ENCODE results near the gene MRPL53. TPM values are rescaled to one million over a fixed set of nuclear protein-coding genes. Genes with fewer than 3 reads are reported as not detected.
A peak's percentile ranks its signal among the peaks of the same experiment; 100 is the strongest.

Gene MRPL53
- total and polyA plus RNA-seq, 2 of the 13 experiments (the other 11 are each of a cell fraction or from before 2014, with no cell fraction given) = 34.3 to 51.9 TPM

DNA sequence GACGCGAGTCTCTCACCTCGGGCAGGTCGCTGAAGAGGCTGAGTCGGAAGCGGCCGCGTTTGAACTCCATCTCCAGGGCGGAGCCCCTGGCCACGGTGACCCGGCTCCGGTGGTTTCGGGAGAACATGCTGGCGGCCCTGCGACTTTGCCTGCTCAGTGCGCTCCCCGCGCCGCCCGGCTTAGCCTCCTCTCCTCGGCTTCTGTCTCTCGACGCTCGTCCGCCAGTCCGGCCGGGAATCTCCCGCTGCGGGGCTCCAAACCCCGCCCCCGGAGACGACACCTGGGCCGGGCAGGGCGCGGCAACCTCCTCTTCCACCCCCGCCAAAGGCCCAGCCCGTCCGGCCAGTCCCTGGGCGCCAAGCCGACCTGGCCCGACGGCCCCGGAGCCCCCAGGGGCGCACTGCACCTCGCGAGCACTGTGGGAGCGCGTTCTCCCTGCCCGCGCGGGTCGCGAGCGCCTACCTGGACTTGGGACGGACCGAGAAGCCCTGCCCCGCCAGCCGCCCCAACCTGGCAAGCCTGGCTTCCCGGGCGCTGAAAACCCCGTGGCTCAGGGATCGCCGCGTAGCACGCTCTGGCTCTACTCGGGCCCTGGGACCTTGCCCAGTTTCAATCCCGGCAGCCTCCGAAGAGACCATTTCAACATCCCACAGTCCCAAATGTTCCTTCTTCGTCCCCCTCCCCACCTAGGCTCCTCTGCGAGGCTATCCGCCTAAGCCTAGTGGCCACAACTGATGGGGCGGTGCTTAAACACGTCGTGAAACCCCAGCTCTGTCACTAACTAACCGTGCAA lies 30.6 kb downstream of the MRPL53 start, which contains the start of gene RTKN (continued):
- TF ChIP-seq ZNF761 (CRISPR knock-in tag; conservative IDR thresholded peaks at IDR 0.05) (0 out of 2 replicates have a peak, but pooled peaks have one; percentile 44), ZBTB42 (CRISPR knock-in tag; IDR thresholded peaks at IDR 0.05) (no peak), EP300 (IDR thresholded peaks at IDR 0.05; ENCODE audit: low read depth in 2 of 2, low read length in 2 of 2) (no peak), EP300 (CRISPR knock-in tag; IDR thresholded peaks at IDR 0.05; ENCODE audit: borderline replicate concordance) (peak; percentile 59; the same call in 1 of the 2 replicates), PRMT3 (CRISPR knock-in tag; IDR thresholded peaks at IDR 0.05; ENCODE audit: borderline replicate concordance, low read depth) (no peak), HOXD1 (CRISPR knock-in tag; IDR thresholded peaks at IDR 0.05) (peak; percentile 30), CENPX (CRISPR knock-in tag; IDR thresholded peaks at IDR 0.05) (no peak), ZBTB44 (CRISPR knock-in tag; IDR thresholded peaks at IDR 0.05) (no peak), ZNF7 (CRISPR knock-in tag; IDR thresholded peaks at IDR 0.05) (no peak), DMTF1 (CRISPR knock-in tag; IDR thresholded peaks at IDR 0.05) (0 out of 2 replicates have a peak, but pooled peaks have one; percentile 47), ZNF30 (CRISPR knock-in tag; IDR thresholded peaks at IDR 0.05) (peak; percentile 65; the same call in 1 of the 2 replicates), ZSCAN5A (CRISPR knock-in tag; IDR thresholded peaks at IDR 0.05; ENCODE audit: borderline replicate concordance) (peak; percentile 85; the same call in 1 of the 2 replicates), NR2F6 (IDR thresholded peaks at IDR 0.05) (no peak), NR2F6 (CRISPR knock-in tag; IDR thresholded peaks at IDR 0.05) (peak; percentile 50; the same call in 1 of the 2 replicates), ZNF775 (CRISPR knock-in tag; IDR thresholded peaks at IDR 0.05; ENCODE audit: borderline replicate concordance) (0 out of 2 replicates have a peak, but pooled peaks have one; percentile 73), HDAC2 (CRISPR knock-in tag; IDR thresholded peaks at IDR 0.05) (peak; percentile 26; the same call in 1 of the 2 replicates), ZC3H13 (CRISPR knock-in tag; IDR thresholded peaks at IDR 0.05) (0 out of 2 replicates have a peak, but pooled peaks have one; percentile 82), FOXM1 (CRISPR knock-in tag; IDR thresholded peaks at IDR 0.05) (peak; percentile 83; the same call in 1 of the 2 replicates), TSC22D2 (CRISPR knock-in tag; IDR thresholded peaks at IDR 0.05; ENCODE audit: borderline replicate concordance) (peak; percentile 94; the same call in 1 of the 2 replicates), ZNF550 (CRISPR knock-in tag; IDR thresholded peaks at IDR 0.05; ENCODE audit: borderline replicate concordance) (0 out of 2 replicates have a peak, but pooled peaks have one; percentile 83), U2AF1 (optimal IDR thresholded peaks at IDR 0.05; ENCODE audit: low read depth, low read length) (no peak), IKZF1 (IDR thresholded peaks at IDR 0.05) (no peak)
- TF ChIP-seq, protein P1, sequence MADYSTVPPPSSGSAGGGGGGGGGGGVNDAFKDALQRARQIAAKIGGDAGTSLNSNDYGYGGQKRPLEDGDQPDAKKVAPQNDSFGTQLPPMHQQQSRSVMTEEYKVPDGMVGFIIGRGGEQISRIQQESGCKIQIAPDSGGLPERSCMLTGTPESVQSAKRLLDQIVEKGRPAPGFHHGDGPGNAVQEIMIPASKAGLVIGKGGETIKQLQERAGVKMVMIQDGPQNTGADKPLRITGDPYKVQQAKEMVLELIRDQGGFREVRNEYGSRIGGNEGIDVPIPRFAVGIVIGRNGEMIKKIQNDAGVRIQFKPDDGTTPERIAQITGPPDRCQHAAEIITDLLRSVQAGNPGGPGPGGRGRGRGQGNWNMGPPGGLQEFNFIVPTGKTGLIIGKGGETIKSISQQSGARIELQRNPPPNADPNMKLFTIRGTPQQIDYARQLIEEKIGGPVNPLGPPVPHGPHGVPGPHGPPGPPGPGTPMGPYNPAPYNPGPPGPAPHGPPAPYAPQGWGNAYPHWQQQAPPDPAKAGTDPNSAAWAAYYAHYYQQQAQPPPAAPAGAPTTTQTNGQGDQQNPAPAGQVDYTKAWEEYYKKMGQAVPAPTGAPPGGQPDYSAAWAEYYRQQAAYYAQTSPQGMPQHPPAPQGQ (CRISPR knock-in tag; IDR thresholded peaks at IDR 0.05; ENCODE audit: borderline replicate concordance) = no peak

Data from HepG2 (cell line).